ENCODE results near the gene KAZALD1.

The KAZALD1 gene

DNA sequence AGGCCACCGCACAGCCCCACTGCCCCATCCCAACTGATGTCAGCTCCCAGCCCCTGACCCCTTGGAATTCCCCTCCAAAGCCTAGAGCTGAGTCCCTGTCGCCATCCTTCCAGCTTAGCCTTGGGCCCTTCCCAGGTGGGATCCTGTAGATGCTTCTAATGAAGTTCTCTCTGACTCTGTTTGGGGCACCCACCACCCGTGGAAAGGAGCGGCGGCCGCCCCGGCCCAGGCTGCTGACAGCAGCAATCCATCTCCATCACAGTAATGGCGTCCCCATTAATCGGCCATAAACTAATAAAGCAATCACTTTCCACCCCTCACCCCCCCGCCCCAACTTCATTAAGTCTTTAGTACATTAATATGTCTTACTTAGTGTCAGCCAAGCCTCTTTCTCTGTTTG is 25.6 kb downstream of the KAZALD1 start:
- in situ Hi-C loops (cut with MboI; ENCODE audit: low pct_unique_long_range_greater_than_20kb, low sequenced_read_pairs): no loop called here
- no peak for DNase-seq

DNA sequence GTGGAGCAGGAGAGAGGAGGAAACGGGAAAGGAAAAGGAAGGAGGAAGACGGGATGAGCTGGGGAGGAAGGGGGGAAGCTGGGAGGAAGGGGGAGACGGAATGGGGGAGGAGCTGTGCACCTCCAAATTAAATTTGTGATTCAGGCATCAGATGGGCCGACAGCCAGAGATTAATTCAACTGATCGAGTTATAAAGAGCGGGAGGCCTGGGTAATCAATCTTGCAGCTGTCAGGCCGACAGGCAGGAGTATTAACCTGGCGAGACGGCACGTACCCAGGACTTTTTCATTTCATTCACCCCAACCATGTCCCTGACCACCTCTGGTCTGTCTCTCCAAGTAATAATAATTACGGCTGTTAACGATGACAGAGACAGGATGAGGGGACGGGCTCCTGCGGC is 26.2 kb downstream of the KAZALD1 start:
- in situ Hi-C loops (cut with MboI; ENCODE audit: low pct_unique_long_range_greater_than_20kb, low sequenced_read_pairs): no loop called here
- DNase-seq: no peak

DNA sequence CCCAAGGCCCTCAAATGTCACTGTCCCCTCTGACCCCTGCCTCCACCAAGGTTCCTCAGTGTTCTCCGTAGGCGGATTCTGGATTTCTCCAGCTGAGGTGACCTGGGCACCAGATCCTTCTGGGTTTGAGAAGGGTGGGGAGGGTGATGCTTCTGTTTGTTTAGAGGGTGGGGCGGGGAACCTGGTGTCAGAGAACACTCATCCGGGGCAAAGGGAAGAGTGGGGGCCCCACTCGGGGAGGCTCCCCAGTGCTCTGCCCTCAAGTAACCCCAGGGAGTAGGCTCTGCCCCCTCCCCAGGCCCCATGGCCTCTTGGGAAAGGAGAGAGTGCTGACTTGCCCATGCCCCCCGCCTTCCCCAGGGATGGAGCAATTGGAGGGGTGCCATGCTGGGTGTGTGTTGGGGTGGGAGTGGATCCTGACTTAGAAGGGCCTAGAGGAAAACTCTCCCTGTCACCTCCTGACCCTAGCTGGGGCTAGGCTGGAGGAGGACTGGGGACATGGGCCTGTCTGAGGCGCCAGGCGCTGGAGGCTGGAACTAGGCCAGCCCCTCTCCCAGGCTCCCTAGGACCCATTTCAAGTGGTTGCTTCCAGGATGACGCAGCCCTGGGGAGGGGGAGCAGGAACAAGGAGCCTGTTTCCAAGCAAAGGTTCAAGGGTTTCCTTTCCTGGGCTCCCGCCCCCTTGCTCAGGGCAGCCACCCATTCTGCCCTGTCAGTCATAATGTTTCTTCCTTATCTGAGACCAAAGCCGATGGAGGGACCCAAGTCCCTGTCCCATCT is 27.9 kb downstream of the KAZALD1 start:
- in situ Hi-C loops (cut with MboI; ENCODE audit: low pct_unique_long_range_greater_than_20kb, low sequenced_read_pairs): no loop called here
- DNase-seq: no peak

DNA sequence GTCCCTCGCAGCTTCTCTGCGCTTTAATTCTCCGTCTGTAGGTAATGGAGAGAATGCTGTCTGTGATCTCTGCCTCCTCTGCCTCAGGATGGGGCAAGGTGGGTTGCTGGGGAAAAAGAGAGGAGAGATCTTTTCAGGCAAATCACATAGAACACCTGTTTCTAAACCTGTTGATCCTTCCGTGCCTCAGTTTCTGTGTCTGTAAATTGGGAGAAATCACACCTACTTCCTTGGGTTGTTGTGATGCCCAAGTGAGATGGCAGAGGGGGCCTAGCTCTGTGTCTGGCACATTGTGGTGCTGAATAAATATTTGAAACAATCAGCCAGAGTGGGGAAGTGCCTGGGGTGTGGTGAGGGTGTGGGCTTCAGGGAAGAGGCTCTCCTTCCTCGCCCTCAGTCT is 28.8 kb downstream of the KAZALD1 start:
- DNase-seq: no peak
- in situ Hi-C loops (cut with MboI; ENCODE audit: low pct_unique_long_range_greater_than_20kb, low sequenced_read_pairs): no loop called here

DNA sequence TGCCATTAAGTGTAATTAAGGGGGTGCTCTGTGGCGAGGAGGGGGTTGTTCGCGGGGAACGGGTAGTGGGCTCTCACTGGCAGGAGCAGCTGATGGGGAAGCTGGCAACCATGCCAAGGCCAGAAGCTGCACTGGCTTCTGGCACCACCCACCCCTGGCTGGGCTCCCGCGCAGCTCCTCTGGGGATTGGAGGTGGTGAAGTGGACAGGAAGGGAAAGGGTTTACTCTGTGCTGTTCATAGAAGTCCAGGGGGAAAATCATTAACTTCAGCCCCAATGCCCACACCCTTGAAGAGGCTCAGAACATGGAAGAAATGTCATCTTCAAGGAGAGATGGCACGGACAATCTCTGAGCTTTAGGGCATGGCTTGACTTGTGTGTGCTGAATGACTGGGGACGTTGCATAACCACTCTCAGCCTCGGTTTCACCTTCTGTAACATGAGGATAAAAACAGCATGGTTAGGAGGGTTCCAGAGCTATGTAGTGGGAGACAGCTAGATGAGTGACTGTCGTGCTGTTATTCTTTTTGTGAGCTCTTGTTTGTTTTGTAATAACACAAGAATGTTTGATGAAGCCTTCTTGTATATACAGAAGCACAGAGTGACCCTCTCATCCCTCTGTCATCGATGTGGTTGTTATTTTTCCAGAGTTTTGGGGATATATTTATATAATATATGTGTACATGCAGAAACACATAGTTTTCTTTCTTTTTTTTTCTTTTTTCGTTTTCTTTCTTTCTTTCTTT is 29.9 kb downstream of the KAZALD1 start:
- DNase-seq: no peak
- in situ Hi-C loops (cut with MboI; ENCODE audit: low pct_unique_long_range_greater_than_20kb, low sequenced_read_pairs): no loop called here

DNA sequence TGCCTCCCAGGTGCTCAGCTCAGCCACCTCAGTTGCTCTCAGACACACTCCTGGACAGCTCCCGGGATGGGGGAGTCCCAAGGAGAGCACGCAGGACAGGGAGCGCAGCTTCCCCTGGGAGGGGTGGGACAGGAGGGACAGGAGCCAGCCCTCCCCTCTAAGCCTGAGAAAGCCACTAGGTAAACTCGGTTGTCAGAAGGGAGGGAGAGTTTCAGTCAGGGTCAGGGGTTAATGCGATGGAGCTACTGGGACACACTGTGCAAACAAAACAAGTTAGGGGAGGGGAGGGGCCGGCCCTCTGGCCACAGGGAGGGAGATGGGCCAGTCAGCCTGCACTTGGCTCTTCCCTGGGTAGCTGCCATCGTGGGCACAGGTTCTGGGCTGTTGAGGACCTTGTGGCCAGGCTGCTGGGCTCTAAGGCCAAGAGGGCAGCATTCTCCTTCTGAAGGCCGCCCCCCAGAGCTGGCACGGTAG is 31.1 kb downstream of the KAZALD1 start:
- DNase-seq: no peak
- in situ Hi-C loops (cut with MboI; ENCODE audit: low pct_unique_long_range_greater_than_20kb, low sequenced_read_pairs): no loop called here

DNA sequence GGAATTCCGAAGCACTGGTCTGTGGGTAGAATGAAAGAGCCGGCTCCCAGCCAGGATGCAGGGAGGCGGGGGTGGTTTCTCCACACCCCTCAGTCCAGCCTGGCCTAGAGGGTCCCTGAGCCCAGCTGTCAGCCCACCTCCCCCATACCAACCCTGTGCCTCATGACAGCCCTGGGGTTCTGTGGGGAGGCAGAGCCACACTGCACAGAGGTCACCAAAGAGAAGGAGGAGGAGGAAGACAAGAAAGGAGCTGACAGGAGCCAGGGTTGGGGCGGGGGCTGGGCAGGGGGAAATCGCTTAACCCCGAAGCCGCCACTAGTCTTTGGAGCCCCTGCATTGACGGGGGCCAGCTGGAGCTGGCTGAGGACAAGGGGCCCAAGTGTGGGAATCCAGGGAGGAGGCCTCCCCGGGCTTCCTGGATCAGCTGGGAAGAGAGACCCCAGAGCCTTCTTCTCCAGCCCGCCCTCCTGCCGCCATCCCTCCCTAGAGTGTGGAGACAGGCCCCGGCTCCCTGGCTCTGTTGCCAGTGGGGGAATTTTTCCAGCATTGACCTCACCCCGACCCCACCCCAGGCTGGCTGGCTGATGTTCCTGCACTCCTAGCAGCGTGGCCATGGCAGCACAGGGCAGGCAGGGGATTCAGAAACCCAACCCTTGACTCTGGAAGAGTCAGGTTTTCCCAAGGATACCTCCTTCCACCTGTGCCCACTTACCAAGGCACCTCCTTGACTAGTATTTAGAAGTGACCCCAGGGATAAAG is 32.5 kb downstream of the KAZALD1 start:
- DNase-seq: no peak
- in situ Hi-C loops (cut with MboI; ENCODE audit: low pct_unique_long_range_greater_than_20kb, low sequenced_read_pairs): no loop called here

DNA sequence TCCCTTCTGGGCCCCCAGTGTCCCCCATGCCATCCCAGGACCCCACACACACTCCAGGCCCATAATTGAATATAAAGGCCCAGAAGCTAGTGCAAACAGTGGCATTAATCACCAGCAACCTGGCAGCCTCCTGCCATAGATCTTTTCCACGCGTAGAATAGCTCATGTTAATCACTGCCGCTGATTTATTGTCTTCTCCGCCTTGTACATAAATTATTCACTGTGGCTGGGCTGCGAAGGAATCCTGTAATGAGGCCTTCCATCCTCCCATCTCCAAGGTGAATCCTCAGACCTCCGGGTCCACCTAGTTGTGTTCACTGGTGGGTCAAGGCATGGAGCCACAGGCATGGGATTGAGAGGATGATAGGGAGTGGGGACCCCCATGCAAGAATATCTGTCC is 33.2 kb downstream of the KAZALD1 start:
- no peak for DNase-seq
- in situ Hi-C loops (cut with MboI; ENCODE audit: low pct_unique_long_range_greater_than_20kb, low sequenced_read_pairs): no loop called here

DNA sequence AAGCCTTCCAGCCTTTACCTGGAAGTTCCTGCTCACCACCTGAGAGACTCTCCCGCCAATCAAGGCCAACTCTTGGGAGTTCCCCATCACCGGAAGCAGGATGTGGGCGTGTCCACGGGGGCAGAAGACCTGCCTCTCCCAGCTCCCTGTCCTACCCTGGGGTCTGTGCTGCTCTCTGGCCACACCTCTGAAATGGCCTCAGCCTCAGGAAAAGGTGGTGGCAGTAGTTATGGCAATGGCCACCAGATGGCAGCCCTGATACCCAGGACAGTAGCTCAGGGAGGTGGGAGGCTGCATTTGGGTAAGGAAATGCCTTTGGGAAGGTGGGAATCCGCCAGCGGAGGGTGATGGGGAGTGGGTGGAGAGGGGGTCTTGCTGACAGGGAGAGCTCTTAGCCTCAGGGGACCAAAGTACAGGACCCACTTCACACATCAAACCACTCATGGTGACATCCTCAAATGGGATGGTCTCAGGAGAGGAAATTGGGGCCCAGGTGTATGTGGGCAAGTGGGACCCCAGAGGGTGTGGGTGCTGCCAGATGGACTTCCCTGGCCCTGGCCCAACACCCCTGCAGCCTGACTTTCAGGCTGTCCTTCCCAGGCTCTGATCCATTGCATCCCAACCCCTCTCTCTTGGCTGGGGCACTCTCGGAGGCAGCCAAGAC is 33.9 kb downstream of the KAZALD1 start:
- DNase-seq: peak; percentile 89
- in situ Hi-C loops (cut with MboI; ENCODE audit: low pct_unique_long_range_greater_than_20kb, low sequenced_read_pairs): no loop called here

DNA sequence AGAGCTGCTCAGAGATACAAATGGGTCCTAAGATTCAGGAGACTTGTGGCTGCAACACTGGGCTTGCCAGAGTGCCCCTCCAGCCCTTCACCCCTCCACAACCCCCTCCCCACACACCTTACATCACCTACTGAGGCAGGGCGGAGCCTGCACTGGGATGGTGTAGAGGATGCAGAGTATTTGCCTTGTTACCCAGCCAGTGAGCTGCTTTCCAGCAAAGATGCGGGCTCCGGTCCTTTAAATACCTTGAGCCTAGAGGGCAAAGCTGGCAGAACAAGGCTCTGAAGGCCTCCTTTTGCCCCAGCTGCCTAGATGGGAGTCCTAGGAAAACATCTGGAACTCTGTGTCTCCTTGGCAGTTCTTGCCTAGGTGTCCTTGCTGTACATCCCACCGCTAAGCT is 34.6 kb downstream of the KAZALD1 start:
- in situ Hi-C loops (cut with MboI; ENCODE audit: low pct_unique_long_range_greater_than_20kb, low sequenced_read_pairs): no loop called here
- no peak for DNase-seq

DNA sequence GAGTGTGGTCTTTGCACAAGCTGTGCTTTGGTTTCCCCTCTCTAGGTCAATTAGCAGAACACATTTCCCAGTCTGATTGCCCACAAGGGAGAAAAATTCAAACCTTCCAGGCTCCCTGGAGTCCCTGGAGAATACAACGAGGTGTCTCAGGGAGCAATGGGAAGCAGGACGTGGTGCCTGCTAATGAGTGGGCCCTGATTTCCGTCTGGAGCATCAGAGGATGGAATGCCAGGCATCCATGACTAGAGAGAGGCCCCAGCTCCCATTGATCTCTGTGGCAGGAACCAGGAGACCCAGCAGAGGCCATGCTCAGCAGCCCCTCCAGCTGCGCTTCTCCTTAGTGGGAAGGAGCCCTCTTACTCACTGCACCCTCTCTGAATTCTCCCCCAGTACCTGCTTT is 36.1 kb downstream of the KAZALD1 start:
- no peak for DNase-seq
- in situ Hi-C loops (cut with MboI; ENCODE audit: low pct_unique_long_range_greater_than_20kb, low sequenced_read_pairs): no loop called here

DNA sequence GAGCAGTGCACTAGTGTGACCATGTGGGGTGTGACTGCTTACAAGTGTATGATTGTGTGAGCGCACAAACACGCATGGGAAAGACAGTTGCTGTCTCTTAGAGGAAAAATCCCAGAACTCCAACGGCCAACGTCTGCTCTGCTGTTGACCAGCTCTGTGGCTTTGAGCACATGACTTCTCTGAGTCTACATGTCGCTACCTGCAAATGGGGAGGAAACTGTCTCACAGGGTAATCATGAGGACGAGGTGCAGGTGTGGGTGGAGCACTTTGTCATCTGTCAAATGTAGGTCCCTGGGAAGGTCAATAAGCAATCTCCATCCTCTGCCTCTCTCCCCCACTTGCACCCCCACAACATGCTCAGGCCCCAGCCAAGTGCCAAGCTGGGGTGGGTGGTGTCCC is 38.1 kb downstream of the KAZALD1 start:
- in situ Hi-C loops (cut with MboI; ENCODE audit: low pct_unique_long_range_greater_than_20kb, low sequenced_read_pairs): no loop called here
- DNase-seq: no peak

DNA sequence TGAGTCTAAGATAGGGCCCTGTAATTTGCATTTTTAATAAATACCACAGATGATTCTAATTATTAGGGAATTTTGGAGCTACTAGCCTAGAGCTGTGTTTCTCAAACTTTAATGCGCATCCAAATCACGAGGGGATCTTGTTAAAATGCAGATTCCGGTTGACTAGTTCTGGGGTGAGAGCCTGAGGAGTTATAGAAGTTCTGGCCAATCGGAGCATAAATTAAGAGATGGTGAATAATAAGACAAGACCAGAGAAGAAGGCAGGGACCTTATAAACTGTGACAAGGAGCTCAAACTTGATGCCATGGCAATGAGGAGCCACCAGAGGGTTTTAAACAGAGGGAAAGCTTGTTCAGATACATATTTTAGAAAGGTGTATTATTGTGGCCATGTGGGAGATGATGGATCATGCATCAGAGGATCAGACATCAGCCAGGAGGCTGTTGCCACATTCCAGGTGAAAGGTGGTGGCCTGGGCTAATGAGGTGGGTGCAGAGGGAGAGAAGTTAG is 39.6 kb downstream of the KAZALD1 start:
- in situ Hi-C loops (cut with MboI; ENCODE audit: low pct_unique_long_range_greater_than_20kb, low sequenced_read_pairs): no loop called here
- no peak for DNase-seq

DNA sequence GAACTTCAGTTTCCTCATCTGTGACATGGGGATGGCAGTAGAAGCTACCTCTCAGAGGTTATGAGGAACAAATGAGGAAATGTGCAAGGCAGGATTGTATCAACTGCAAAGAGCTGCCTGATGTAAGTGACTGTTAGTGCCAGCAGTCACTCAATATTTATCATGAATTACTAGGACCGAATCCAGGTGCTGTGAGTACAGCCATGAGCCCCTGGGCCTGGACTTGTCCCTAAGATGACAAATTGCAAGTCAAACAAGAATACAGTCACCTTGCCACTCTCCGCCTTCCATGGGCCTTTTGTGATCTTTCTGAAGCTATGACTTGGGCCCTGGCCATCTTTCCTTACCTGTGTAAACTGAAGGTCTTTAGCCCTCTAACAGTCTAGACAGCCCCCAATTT is 41.6 kb downstream of the KAZALD1 start:
- no peak for DNase-seq
- in situ Hi-C loops (cut with MboI; ENCODE audit: low pct_unique_long_range_greater_than_20kb, low sequenced_read_pairs): no loop called here

DNA sequence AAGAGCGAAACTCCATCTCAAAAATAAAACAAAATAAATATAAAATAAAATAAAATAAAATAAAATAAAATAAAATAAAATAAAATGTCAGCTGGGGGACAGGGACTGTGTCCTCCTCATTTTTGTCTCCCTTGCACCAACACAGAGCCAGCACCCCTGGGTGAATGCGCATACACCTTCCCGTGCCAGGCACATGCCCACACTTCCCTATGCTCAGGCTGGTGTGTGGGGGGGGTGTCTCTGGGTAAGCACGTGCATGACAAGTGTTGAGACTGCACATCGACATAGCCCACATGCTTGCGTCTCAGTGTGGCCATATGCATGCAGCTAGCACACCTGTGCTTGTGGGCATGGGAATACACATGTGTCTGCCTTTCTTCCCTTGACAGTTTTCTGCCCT is 44.6 kb downstream of the KAZALD1 start:
- no peak for DNase-seq
- in situ Hi-C loops (cut with MboI; ENCODE audit: low pct_unique_long_range_greater_than_20kb, low sequenced_read_pairs): no loop called here

DNA sequence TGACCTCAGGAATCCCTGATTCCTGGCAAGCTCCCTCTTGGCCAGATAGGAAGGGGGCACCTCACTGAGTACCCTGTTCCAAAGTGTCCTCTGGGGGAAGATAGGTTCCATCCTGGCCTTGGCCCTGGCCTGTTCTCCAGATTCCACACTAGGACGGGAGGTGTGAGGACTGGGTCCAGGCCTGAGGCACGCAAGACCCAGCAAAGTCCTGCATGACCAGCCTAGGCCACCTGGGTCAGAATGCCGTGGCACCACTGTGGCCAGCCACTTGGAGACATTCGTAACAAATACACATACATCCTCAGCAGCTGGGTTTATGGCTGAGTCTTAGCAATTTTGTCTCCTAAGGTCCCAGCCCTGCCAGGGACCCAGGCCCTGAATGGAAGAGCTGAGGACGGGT is 46.0 kb downstream of the KAZALD1 start:
- in situ Hi-C loops (cut with MboI; ENCODE audit: low pct_unique_long_range_greater_than_20kb, low sequenced_read_pairs): no loop called here
- DNase-seq: no peak

DNA sequence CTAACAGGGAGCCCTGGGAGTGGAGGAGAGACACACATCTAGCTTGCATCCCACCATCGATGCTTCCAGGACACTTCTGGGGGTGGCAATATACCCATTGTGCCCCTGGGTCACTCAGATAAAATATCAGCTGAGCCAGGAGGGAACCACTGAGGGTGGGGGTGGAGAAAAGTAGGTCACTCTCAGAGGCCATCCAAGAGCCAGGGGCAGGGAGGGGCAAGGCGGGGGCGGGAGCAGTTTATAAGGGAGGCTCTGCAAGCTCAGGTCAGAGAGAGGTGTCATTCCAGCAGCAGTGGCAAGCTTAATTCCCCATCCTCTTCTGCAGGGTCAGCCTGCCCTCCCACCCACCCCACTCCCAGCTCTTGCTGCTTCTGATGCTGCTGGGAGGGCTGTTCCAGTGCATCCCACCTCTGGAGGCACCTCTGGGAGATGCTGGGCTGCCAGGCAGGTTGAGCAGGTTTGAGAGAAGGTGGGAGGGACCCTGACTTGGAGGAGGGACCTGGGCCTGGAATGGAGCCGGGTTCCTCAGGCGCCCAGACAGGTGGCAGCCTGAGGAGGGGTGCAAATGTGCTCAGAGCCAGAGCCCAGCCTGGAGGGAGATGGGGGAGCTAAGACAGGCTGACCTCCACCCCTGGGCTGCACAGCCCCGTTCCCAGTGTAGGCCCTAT is 49.2 kb downstream of the KAZALD1 start:
- in situ Hi-C loops (cut with MboI; ENCODE audit: low pct_unique_long_range_greater_than_20kb, low sequenced_read_pairs): no loop called here
- DNase-seq: no peak

DNA sequence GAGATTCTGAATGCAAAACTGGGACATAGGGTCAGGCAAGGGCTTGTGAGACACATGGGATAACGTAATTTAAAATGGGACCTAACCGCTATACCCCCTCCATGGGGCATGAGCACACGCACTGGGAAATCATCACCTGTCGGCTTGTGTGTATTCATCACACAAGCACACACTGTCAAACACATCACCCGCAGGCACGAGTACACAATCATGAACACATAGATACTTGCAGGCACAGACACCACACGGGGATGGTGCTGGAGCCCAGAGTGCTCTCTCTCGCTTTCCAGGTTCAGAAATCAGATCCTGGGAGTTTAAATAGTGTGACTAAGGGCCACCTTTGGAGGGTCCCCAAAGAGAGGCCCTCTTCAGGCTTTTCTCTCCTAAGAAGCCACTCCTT is 49.8 kb downstream of the KAZALD1 start:
- no peak for DNase-seq
- in situ Hi-C loops (cut with MboI; ENCODE audit: low pct_unique_long_range_greater_than_20kb, low sequenced_read_pairs): no loop called here

All from KBM-7 (cell line).